ENCODE results near the gene RAPGEF6.

DNA sequence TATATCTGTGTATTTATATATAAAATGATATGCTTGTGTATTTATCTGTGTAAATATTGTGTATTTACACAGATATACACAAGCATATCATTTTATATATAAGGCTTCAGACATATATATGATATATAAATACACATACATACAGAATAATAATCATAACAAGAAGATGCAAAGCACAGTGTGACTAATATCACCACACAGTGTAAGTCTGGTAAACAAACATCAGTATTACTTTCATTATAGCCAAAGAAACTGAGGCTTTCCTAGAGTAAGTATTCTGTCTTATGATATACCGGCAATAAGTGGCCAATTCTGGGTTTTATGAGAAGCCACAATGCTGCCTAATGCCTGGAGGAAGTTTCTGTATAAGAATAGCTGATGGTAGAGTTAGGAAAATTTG is 29.9 kb upstream of the RAPGEF6 start:
- no peak for TF ChIP-seq EP300 (IDR thresholded peaks at IDR 0.05)
- TF ChIP-seq POLR2A (IDR thresholded peaks at IDR 0.05) = no peak
- TF ChIP-seq, protein P1, sequence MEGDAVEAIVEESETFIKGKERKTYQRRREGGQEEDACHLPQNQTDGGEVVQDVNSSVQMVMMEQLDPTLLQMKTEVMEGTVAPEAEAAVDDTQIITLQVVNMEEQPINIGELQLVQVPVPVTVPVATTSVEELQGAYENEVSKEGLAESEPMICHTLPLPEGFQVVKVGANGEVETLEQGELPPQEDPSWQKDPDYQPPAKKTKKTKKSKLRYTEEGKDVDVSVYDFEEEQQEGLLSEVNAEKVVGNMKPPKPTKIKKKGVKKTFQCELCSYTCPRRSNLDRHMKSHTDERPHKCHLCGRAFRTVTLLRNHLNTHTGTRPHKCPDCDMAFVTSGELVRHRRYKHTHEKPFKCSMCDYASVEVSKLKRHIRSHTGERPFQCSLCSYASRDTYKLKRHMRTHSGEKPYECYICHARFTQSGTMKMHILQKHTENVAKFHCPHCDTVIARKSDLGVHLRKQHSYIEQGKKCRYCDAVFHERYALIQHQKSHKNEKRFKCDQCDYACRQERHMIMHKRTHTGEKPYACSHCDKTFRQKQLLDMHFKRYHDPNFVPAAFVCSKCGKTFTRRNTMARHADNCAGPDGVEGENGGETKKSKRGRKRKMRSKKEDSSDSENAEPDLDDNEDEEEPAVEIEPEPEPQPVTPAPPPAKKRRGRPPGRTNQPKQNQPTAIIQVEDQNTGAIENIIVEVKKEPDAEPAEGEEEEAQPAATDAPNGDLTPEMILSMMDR (IDR thresholded peaks at IDR 0.05) = no peak
